ENCODE data around the gene TUBGCP3. TPM values are rescaled to one million over a fixed set of nuclear protein-coding genes. Genes with fewer than 3 reads are reported as not detected.

The TUBGCP3 gene
- total RNA-seq, 2 donors from 2014 or later, result 31.0 to 32.9 TPM

DNA sequence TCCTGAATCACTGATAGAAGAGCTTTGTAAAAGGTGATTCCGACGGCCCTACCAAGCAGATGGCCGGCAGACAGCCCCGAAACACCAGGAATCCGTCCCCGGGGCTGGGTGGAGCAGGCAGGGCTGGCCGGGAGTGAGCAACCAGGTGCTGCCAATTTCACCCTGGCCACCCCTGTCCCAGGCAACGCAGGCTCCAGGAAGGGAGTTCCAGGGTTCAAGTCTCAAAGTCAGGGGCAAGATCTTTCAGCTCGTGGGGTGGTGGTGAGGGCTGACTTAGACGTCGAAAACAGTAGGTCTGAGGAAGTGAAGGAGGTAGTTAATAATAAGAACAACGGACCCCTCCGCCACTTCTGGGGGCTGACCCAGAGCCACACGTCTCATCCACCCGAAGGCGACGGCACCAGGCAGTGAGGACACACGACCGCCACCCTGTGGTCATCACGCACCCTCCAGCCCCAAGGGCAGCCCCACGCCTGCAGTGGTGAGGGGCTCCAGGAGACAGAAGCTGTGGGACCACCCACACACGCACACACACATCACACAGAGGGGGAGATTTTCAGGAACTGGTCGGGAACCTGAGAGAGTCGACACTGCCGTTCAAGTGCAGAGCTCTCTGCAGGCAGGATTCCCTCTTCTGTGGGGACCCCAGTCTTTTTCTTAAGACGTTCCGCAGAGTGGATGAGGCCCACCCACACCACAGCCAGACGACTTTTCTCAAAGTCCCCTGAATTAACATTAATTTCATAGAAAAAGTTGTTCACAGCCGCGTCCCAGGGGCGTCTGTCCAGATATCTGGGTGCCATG is 144.6 kb downstream of the TUBGCP3 start:
- no peak for ATAC-seq (ENCODE audit: insufficient number of reproducible peaks, low FRiP score, low read depth)
- Histone ChIP-seq H3K27ac (no peak overlapping the region), H3K36me3 (no peaks in the 10 kb centered on the region), H3K27me3 (replicated peaks; ENCODE audit: insufficient read depth) (no peaks in the 10 kb centered on the region), H3K9me3 (no peaks in the 10 kb centered on the region), H3K4me1 (ENCODE audit: control insufficient read depth in 1 of 2, low read depth in 2 of 2) (no peaks in the 10 kb centered on the region), H3K4me3 (no peak overlapping the region)
- TF ChIP-seq, protein P1, sequence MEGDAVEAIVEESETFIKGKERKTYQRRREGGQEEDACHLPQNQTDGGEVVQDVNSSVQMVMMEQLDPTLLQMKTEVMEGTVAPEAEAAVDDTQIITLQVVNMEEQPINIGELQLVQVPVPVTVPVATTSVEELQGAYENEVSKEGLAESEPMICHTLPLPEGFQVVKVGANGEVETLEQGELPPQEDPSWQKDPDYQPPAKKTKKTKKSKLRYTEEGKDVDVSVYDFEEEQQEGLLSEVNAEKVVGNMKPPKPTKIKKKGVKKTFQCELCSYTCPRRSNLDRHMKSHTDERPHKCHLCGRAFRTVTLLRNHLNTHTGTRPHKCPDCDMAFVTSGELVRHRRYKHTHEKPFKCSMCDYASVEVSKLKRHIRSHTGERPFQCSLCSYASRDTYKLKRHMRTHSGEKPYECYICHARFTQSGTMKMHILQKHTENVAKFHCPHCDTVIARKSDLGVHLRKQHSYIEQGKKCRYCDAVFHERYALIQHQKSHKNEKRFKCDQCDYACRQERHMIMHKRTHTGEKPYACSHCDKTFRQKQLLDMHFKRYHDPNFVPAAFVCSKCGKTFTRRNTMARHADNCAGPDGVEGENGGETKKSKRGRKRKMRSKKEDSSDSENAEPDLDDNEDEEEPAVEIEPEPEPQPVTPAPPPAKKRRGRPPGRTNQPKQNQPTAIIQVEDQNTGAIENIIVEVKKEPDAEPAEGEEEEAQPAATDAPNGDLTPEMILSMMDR (IDR thresholded peaks at IDR 0.05), result no peak
- DNase-seq (ENCODE audit: low spot score), result no peak

DNA sequence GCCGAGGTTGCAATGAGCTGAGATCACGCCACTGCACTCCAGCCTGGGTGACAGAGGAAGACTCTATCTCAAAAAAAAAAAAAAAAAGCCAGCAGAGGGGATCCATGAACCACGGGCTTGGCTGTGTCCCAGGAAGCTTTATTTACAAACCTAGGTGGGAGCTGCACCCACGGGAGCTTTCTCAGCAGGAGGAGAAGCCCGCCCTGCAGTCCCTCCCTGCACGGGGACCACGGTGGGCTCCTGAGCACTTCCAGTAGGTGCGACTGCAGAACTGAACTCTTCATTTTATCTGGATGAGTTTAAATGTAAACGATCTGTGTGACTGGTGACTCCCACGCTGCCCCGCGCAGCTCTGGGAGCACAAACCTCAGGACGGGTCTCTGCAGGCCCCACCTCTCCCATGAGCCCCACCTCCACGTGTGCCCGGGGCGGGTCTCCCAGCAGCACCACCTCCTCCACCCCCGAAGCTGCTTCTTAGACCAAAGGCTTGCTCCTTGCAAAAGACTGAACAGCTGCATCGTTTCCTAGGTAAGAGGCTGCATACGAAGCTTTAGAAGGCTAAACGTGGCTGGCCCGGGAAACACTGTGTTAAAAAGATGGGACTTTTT is 145.4 kb downstream of the TUBGCP3 start:
- no peak for DNase-seq (ENCODE audit: low spot score)
- Histone ChIP-seq H3K27ac (no peak overlapping the region), H3K27me3 (replicated peaks; ENCODE audit: insufficient read depth) (no peaks in the 10 kb centered on the region), H3K4me3 (no peak overlapping the region), H3K4me1 (ENCODE audit: control insufficient read depth in 1 of 2, low read depth in 2 of 2) (no peaks in the 10 kb centered on the region), H3K36me3 (no peaks in the 10 kb centered on the region), H3K9me3 (peaks cover 4% of the 10 kb centered on the region)
- ATAC-seq (ENCODE audit: insufficient number of reproducible peaks, low FRiP score, low read depth), result no peak
- TF ChIP-seq, protein P1 (IDR thresholded peaks at IDR 0.05), result no peak

DNA sequence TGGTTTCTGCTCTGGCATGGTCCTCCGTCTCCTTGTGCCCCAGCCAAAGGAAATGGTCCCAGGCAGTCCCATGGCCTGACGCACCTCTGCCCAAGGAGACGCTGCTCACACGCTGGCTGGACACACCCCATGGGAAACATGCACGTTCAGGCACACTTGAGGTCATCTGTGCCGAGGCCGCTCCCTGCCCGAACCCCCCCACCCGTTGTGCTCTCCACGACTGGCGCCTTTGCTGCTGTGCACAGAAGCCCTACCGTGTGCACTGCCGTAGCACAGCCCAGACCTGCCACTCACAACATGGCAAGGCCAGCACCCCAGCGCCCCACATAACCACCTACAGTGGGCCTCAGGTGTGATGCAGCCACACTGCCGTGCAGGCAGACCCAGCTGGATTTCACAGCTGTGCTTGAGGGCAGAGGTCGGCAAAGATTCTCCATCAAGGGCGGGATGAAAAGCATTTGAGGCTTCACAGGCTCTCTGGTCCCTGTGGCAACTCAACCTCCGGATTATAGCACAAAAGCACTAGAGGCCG is 146.1 kb downstream of the TUBGCP3 start:
- Histone ChIP-seq H3K4me1 (ENCODE audit: control insufficient read depth in 1 of 2, low read depth in 2 of 2) (no peaks in the 10 kb centered on the region), H3K36me3 (no peaks in the 10 kb centered on the region), H3K4me3 (no peak overlapping the region), H3K9me3 (peaks cover 4% of the 10 kb centered on the region), H3K27ac (no peak overlapping the region), H3K27me3 (replicated peaks; ENCODE audit: insufficient read depth) (no peaks in the 10 kb centered on the region)
- DNase-seq (ENCODE audit: low spot score), result no peak
- no peak for ATAC-seq (ENCODE audit: insufficient number of reproducible peaks, low FRiP score, low read depth)
- TF ChIP-seq, protein P1 (IDR thresholded peaks at IDR 0.05), result no peak

DNA sequence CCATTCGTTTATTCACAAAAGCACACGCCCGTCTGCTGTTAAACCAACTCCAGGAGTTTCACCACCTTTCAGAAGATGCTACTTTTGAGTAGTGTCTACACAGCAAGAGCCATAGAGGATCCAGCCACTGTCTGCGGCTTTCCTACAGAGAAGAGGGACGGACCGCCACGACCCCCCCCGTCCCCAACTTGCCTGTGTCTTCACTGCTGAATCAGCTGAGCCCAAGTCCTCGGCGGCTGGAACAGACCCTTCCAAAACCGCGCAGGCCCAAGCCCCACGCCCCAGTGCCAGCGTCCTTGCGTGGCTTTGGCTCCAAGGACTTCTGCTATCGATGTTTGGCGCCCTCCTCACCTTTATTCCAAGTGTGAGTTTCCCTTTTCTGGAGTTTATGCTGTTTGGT is 146.7 kb downstream of the TUBGCP3 start:
- Histone ChIP-seq H3K27ac (no peak overlapping the region), H3K27me3 (replicated peaks; ENCODE audit: insufficient read depth) (no peaks in the 10 kb centered on the region), H3K9me3 (peaks cover 4% of the 10 kb centered on the region), H3K36me3 (no peaks in the 10 kb centered on the region), H3K4me1 (ENCODE audit: control insufficient read depth in 1 of 2, low read depth in 2 of 2) (no peaks in the 10 kb centered on the region), H3K4me3 (no peak overlapping the region)
- TF ChIP-seq, protein P1 (IDR thresholded peaks at IDR 0.05), result no peak
- ATAC-seq (ENCODE audit: insufficient number of reproducible peaks, low FRiP score, low read depth) (no peak), DNase-seq (ENCODE audit: low spot score) (no peak)

DNA sequence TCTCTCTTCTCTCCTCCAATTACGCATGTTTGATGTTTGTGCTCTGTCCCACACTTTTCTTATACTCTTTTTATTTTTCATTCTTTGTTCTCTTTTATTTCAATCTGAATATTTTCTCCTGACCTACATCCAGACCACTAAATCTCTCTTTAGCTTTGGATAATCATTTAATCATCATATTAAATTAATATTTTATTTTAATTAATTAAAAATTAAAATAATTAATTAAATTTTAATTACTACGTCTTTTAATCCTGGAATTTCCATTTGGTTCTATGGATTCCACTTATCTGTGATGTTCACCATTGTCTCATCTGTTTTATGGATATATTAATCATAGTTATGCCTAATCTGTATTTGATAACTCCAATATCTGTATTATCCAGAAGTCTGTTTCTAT is 149.4 kb downstream of the TUBGCP3 start:
- no peak overlapping the region for H3K27ac ChIP-seq
- H3K9me3 ChIP-seq, result peaks cover 4% of the 10 kb centered on the region
- DNase-seq (ENCODE audit: low spot score) (no peak), ATAC-seq (ENCODE audit: insufficient number of reproducible peaks, low FRiP score, low read depth) (no peak)
- no peaks in the 10 kb centered on the region for H3K36me3 ChIP-seq
- H3K4me1 ChIP-seq (ENCODE audit: control insufficient read depth in 1 of 2, low read depth in 2 of 2), result no peaks in the 10 kb centered on the region
- no peak overlapping the region for H3K4me3 ChIP-seq
- H3K27me3 ChIP-seq (replicated peaks; ENCODE audit: insufficient read depth), result no peaks in the 10 kb centered on the region
- TF ChIP-seq, protein P1 (IDR thresholded peaks at IDR 0.05), result no peak
